Measurements from ENCODE around the gene SEC23A. TPM values are rescaled to one million over a fixed set of nuclear protein-coding genes. Genes with fewer than 3 reads are reported as not detected.

SEC23A gene
- total RNA-seq, 1 experiment from 2014 or later: 42.0 TPM

- Histone ChIP-seq H3K4me1 (replicated peaks; ENCODE audit: insufficient read depth) (no peaks in the 10 kb centered on the region), H3K4me2 (no peak overlapping the region), H3K79me2 (ENCODE audit: low read depth) (no peaks in the 10 kb centered on the region), H2AFZ (no peak overlapping the region), H3K27me3 (ENCODE audit: insufficient read depth, low read depth) (no peaks in the 10 kb centered on the region), H3K4me3 (no peak overlapping the region), H3F3A (ENCODE audit: insufficient read depth, low read depth) (no peaks in the 10 kb centered on the region), H3K36me3 (ENCODE audit: low read depth) (no peaks in the 10 kb centered on the region), H3K9me2 (ENCODE audit: insufficient read depth) (no peaks in the 10 kb centered on the region), H3K27ac (no peak overlapping the region), H4K20me1 (ENCODE audit: insufficient read depth) (no peaks in the 10 kb centered on the region), H3K9me3 (ENCODE audit: insufficient read depth, low read depth) (no peaks in the 10 kb centered on the region)
- BruUV-seq (replicated peaks): no TSS peak
- intact Hi-C loops (cut with micrococcal nuclease; ENCODE audit: unreplicated experiment): no loop called here
- ChIA-PET CTCF (no interaction called here), POLR2A (ENCODE audit: unreplicated experiment) (no interaction called here)
- no peak for TF ChIP-seq CTCF (conservative IDR thresholded peaks at IDR 0.05)
- no peak for TF ChIP-seq EZH2 (IDR thresholded peaks at IDR 0.05; ENCODE audit: low read depth)
- DNase-seq: no peak
Observed at GRCh38 chr14:39006721-39007410, 96.2 kb downstream of the SEC23A start.

- ChIA-PET POLR2A (ENCODE audit: unreplicated experiment) (no interaction called here), CTCF (no interaction called here)
- Histone ChIP-seq H3K9me3 (ENCODE audit: insufficient read depth, low read depth) (no peaks in the 10 kb centered on the region), H3K4me1 (replicated peaks; ENCODE audit: insufficient read depth) (no peaks in the 10 kb centered on the region), H3K36me3 (ENCODE audit: low read depth) (no peaks in the 10 kb centered on the region), H4K20me1 (ENCODE audit: insufficient read depth) (no peaks in the 10 kb centered on the region), H3F3A (ENCODE audit: insufficient read depth, low read depth) (no peaks in the 10 kb centered on the region), H2AFZ (no peak overlapping the region), H3K27me3 (ENCODE audit: insufficient read depth, low read depth) (no peaks in the 10 kb centered on the region), H3K27ac (no peak overlapping the region), H3K4me2 (no peak overlapping the region), H3K79me2 (ENCODE audit: low read depth) (no peaks in the 10 kb centered on the region), H3K4me3 (no peak overlapping the region), H3K9me2 (ENCODE audit: insufficient read depth) (no peaks in the 10 kb centered on the region)
- no TSS peak for BruUV-seq (replicated peaks)
- TF ChIP-seq CTCF (conservative IDR thresholded peaks at IDR 0.05): no peak
- TF ChIP-seq EZH2 (IDR thresholded peaks at IDR 0.05; ENCODE audit: low read depth): no peak
- intact Hi-C loops (cut with micrococcal nuclease; ENCODE audit: unreplicated experiment): no loop called here
- DNase-seq: no peak
Observed at GRCh38 chr14:39005044-39005880, 97.8 kb downstream of the SEC23A start.

- Histone ChIP-seq H3K4me2 (no peak overlapping the region), H3K9me3 (ENCODE audit: insufficient read depth, low read depth) (no peaks in the 10 kb centered on the region), H3K36me3 (ENCODE audit: low read depth) (no peaks in the 10 kb centered on the region), H3K4me1 (replicated peaks; ENCODE audit: insufficient read depth) (no peaks in the 10 kb centered on the region), H3K79me2 (ENCODE audit: low read depth) (no peaks in the 10 kb centered on the region), H2AFZ (no peak overlapping the region), H3K9me2 (ENCODE audit: insufficient read depth) (no peaks in the 10 kb centered on the region), H3K27me3 (ENCODE audit: insufficient read depth, low read depth) (no peaks in the 10 kb centered on the region), H3K4me3 (no peak overlapping the region), H3F3A (ENCODE audit: insufficient read depth, low read depth) (no peaks in the 10 kb centered on the region), H3K27ac (no peak overlapping the region), H4K20me1 (ENCODE audit: insufficient read depth) (no peaks in the 10 kb centered on the region)
- ChIA-PET CTCF (no interaction called here), POLR2A (ENCODE audit: unreplicated experiment) (no interaction called here)
- no peak for DNase-seq
- BruUV-seq (replicated peaks): no TSS peak
- intact Hi-C loops (cut with micrococcal nuclease; ENCODE audit: unreplicated experiment): no loop called here
- TF ChIP-seq EZH2 (IDR thresholded peaks at IDR 0.05; ENCODE audit: low read depth) (no peak), CTCF (conservative IDR thresholded peaks at IDR 0.05) (no peak)
Observed at GRCh38 chr14:38999949-39000348, 103.1 kb downstream of the SEC23A start.

All from PC-9 (cell line).